K562 (cell line): ENCODE data around the gene CACNA1C. TPM values are rescaled to one million over a fixed set of nuclear protein-coding genes. Genes with fewer than 3 reads are reported as not detected.

Source experiments
- EGR1 ChIP-seq: fragments of 450-650 bp; conservative IDR thresholded peaks from 2 replicates; pipeline ENCODE4 v1.6.1; 2017; ENCODE audit warnings: mild to moderate bottlenecking
- polyA plus RNA-seq, 8 experiments: library from polyadenylated mRNA; depleted of rRNA in 4 of 8; stranded (reverse) in 5 of 8; unstranded in 3 of 8; fragments of >200 nt; fragmentation: Nextera tagmentation in 2 of 8; fragmentation: Illumina TruSeq in 1 of 8; extraction: Ambion mirVana in 2 of 8; extraction: Trizol in 1 of 8; gene quantifications; 2 replicates each; pipeline versions ENCODE4 v1.2.1 to v1.2.3, GENCODE V29; 2011 to 2014; ENCODE audit warnings: inconsistent platforms in 1 of 8, missing spikeins in 1 of 8
- total RNA-seq, 7 experiments: library from RNA; depleted of rRNA in 6 of 7; stranded (reverse); fragments of >200 nt in 6 of 7; fragmentation: Illumina TruSeq in 2 of 7; extraction: Trizol in 2 of 7; gene quantifications; 2 replicates each; pipeline versions ENCODE4 v1.2.1 to v1.2.3, GENCODE V29; 2011 to 2021; ENCODE audit warnings: low replicate concordance in 1 of 7
- TF ChIP-seq, protein P1 (sequence below): fragments of 200-600 bp; sonication (generic); IDR thresholded peaks from one replicate; pipeline ENCODE4 v1.6.1; 2012; ENCODE audit warnings: mild to moderate bottlenecking, low read depth, low read length, inconsistent platforms
- TF ChIP-seq, protein P2 (sequence below): fragments of 250-450 bp; sonication (Bioruptor Pico); IDR thresholded peaks from 2 replicates; pipeline ENCODE4 v1.4.0; 2020; ENCODE audit warnings: mild to moderate bottlenecking, moderate library complexity

Gene CACNA1C
- total and polyA plus RNA-seq, 9 of the 15 experiments (the other 6 are each of a cell fraction or from before 2014, with no cell fraction given), result not detected

DNA sequence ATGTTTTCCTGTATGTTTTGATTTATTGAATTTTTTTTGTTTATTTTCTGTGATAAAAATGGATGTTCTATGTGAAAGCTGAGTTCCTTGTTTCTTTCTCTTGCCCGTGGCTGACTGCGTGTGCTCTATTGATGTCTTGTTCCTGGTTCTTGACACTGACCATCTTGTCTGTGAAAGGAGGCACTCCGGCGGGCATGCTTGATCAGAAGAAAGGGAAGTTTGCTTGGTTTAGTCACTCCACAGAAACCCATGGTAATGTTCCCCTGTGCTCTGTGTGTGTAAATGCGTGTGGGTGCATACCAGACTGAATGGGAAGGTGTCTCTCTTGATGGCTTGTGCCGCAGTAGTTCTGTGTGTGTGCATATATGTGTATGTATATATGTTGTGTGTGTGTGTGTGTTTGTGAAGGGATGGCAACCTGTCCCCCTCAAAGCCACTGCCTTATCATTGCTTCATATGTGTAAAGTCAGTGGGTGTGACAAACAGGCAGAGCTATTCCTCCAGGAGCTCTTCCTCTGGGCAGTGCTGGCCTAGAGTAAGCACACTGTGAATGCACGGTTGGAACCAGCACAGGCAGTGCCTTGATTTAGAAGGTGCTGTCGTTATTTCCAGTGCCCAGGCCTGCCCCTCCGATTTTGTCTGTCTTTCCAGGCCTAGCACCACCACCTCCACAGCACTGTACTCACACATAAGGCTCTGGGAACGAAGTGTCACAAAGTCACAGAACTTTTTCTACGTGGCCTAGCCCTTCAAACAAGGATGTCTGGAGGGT lies 494.7 kb downstream of the CACNA1C start (continued):
- TF ChIP-seq, protein P1, sequence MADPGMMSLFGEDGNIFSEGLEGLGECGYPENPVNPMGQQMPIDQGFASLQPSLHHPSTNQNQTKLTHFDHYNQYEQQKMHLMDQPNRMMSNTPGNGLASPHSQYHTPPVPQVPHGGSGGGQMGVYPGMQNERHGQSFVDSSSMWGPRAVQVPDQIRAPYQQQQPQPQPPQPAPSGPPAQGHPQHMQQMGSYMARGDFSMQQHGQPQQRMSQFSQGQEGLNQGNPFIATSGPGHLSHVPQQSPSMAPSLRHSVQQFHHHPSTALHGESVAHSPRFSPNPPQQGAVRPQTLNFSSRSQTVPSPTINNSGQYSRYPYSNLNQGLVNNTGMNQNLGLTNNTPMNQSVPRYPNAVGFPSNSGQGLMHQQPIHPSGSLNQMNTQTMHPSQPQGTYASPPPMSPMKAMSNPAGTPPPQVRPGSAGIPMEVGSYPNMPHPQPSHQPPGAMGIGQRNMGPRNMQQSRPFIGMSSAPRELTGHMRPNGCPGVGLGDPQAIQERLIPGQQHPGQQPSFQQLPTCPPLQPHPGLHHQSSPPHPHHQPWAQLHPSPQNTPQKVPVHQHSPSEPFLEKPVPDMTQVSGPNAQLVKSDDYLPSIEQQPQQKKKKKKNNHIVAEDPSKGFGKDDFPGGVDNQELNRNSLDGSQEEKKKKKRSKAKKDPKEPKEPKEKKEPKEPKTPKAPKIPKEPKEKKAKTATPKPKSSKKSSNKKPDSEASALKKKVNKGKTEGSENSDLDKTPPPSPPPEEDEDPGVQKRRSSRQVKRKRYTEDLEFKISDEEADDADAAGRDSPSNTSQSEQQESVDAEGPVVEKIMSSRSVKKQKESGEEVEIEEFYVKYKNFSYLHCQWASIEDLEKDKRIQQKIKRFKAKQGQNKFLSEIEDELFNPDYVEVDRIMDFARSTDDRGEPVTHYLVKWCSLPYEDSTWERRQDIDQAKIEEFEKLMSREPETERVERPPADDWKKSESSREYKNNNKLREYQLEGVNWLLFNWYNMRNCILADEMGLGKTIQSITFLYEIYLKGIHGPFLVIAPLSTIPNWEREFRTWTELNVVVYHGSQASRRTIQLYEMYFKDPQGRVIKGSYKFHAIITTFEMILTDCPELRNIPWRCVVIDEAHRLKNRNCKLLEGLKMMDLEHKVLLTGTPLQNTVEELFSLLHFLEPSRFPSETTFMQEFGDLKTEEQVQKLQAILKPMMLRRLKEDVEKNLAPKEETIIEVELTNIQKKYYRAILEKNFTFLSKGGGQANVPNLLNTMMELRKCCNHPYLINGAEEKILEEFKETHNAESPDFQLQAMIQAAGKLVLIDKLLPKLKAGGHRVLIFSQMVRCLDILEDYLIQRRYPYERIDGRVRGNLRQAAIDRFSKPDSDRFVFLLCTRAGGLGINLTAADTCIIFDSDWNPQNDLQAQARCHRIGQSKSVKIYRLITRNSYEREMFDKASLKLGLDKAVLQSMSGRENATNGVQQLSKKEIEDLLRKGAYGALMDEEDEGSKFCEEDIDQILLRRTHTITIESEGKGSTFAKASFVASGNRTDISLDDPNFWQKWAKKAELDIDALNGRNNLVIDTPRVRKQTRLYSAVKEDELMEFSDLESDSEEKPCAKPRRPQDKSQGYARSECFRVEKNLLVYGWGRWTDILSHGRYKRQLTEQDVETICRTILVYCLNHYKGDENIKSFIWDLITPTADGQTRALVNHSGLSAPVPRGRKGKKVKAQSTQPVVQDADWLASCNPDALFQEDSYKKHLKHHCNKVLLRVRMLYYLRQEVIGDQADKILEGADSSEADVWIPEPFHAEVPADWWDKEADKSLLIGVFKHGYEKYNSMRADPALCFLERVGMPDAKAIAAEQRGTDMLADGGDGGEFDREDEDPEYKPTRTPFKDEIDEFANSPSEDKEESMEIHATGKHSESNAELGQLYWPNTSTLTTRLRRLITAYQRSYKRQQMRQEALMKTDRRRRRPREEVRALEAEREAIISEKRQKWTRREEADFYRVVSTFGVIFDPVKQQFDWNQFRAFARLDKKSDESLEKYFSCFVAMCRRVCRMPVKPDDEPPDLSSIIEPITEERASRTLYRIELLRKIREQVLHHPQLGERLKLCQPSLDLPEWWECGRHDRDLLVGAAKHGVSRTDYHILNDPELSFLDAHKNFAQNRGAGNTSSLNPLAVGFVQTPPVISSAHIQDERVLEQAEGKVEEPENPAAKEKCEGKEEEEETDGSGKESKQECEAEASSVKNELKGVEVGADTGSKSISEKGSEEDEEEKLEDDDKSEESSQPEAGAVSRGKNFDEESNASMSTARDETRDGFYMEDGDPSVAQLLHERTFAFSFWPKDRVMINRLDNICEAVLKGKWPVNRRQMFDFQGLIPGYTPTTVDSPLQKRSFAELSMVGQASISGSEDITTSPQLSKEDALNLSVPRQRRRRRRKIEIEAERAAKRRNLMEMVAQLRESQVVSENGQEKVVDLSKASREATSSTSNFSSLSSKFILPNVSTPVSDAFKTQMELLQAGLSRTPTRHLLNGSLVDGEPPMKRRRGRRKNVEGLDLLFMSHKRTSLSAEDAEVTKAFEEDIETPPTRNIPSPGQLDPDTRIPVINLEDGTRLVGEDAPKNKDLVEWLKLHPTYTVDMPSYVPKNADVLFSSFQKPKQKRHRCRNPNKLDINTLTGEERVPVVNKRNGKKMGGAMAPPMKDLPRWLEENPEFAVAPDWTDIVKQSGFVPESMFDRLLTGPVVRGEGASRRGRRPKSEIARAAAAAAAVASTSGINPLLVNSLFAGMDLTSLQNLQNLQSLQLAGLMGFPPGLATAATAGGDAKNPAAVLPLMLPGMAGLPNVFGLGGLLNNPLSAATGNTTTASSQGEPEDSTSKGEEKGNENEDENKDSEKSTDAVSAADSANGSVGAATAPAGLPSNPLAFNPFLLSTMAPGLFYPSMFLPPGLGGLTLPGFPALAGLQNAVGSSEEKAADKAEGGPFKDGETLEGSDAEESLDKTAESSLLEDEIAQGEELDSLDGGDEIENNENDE, result no peak
- no peak for TF ChIP-seq EGR1
- TF ChIP-seq, protein P2, sequence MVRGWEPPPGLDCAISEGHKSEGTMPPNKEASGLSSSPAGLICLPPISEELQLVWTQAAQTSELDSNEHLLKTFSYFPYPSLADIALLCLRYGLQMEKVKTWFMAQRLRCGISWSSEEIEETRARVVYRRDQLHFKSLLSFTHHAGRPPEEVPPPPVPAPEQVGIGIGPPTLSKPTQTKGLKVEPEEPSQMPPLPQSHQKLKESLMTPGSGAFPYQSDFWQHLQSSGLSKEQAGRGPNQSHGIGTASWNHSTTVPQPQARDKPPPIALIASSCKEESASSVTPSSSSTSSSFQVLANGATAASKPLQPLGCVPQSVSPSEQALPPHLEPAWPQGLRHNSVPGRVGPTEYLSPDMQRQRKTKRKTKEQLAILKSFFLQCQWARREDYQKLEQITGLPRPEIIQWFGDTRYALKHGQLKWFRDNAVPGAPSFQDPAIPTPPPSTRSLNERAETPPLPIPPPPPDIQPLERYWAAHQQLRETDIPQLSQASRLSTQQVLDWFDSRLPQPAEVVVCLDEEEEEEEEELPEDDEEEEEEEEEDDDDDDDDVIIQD (CRISPR knock-in tag), result no peak
- TF ChIP-seq, all 486 proteins: peak for 0
